AG08396 (cell line): ENCODE data around the gene OTP.

ENCODE experiments used
- DNase-seq: peaks from one replicate; pipeline ENCODE4 v3.0.0; 2012; ENCODE audit warnings: low spot score, mixed read lengths

OTP gene

DNA sequence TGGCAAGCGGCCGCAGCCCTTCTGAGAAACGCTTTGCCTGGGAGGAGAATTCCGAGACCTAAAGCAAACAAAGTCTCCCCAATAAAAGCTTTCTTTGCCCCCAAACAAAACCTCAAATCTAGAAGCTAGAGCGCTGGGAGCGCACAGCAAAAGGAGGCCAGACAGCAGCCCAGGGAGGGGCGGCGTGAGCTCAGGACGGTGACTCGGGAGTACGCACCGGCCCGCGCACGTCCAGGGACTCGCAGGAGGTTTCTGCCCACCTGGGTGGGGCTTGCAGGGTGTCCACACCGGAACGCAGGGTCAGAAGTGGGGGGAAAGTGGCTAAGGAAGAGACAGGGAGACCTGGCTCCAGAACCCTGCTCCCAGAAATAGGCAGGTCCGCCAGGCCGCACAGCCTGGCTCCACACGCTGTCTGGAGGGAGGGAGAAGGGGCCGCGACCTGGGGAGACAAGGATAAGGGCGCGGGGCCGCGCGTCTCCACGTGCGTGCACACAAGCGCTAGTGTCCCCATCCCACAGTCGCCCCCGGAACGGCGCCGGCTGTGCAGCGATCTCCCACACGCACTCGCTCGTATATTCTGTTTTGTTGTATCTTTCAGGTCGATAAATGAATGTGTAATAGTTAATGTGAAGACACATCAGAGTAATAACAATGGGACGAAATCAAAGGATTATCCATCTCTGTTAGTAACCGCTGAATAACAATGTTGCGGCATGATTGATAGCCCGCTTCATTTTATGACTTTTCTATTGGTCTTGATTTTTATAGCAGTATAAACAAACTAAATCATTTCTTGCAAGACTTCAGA, 2.3 kb upstream of the OTP start:
- no peak for DNase-seq

- DNase-seq, result no peak
These were observed 504 bp upstream of the OTP start for GRCh38 chr5:77638763-77639671.

GRCh38 chr5:77637170-77637997, 1.1 kb downstream of the OTP start:
- DNase-seq, result no peak

- no peak for DNase-seq
These were observed 1.8 kb downstream of the OTP start for GRCh38 chr5:77636641-77637169.

DNA sequence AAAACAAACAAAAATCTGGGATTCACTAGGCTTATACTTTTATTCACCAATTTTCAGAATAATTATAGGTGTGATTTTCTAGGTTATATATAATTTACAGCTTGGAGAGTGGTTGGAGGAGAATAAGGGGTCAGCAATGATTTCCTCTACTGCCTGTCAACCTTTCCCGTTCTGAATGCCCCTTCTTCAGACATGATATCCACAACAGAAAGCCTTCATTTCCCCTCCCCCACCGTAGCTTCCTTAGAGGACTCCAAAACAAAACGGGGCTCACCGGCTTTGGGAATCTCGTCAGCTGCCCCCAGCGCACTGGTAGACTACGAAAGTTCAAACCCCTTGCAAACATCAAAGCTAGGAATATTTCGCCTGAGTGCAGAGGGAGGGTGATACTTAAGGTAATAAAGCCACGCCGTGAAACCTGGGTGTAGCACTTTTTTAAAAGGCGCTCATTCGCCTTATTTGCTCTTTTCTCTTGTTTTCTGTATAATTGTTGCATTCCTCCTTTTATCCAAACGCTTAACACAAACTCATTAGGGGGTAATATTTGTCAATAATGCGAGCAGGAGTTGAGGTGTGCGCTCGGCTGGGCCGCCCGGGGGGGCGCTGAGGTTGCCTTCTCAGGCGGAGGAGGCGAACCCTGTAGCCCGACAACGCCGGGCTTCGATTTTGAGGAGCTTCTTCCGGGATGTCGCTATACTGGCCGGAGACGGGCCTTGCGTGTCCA, 2.4 kb downstream of the OTP start:
- no peak for DNase-seq

DNA sequence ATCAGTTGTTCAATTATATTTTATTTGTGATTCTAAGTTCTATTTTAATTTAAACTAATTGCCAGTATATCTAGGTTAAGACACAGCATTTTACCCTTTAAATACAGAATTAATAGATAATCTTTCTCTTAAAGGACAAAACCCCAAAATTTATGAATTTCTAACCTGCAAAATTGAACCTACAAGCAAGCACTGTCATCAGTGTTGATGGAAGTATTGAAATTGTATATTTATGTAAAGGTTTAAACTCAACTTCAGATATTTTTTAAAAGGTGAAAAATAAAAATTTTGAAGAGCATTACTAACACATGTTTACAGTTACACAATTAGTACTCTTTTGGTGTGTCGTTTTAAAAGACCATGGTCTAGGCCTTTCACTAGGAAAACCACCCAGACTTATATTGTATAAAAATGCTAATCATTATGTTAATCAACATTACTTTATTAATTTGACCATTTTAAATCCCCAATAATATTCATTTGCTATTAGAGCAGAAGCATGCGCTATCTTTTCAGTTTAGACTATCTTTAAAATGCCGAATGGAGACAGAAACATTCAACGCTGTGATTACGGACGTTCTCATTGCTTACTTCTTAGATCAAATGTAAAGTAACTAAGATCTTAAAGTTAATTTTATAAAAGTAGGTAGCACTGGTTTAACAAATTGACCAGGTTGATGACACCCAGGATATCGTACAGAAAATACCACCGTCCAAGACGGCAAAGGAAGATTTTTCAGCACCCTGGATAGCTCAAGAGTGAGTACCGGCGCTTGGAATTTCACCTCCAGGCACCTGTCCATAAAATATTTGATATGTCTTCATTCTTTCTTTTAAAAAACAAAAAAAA, 3.2 kb downstream of the OTP start:
- DNase-seq, result no peak

DNA sequence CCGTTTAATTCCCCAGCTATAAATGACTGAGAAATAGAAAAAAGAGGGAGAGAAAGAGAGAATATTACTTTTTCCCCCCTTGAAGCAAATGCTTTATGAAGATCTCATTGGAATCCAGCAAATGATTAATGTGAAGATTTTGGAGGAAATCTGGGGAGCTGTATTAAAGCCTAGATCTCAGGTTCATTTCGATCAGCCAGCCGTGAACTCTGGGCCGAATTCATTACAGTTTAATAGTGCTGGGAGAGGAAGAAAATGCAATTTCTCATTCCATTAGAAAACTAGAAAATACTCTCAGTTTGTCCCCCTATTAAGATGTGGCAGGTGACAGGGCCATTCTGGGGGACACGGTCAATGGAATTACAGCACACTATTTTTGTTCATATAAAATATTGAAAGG, 4.8 kb downstream of the OTP start:
- DNase-seq, result no peak

GRCh38 chr5:77633207-77633675, 5.3 kb downstream of the OTP start:
- DNase-seq, result no peak

DNA sequence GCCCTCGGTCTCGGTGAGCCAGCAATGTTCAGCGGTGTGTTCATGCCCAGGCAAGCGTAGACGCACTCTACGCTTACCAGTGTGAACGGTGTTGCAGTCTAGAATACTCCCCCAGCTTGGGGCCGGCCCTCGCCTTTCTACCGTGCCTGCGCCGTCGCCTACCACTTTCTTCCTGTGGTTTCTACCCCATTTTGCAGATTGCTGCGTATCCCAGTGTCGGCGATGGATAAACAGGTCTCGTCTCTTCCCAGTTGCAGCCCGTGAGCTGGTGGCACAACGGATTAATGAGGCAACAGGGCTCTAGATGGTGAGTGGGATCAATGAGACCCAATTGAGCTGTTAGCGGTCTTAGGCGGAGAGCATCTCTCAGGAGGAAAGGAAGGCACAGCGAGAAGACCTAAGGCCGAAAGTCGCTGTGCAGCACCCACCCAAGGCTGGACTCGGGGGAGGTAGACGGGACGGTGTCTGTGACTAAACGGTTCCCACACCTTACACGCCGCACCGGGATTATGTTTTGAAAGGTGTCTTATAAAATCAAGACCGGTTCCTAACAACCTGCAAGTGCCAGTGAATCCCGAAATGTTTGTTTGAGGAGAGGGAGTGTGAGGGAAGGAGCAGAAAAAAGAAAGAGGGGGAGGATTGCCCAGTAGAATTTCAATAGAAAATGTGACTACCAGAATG, 5.8 kb downstream of the OTP start:
- no peak for DNase-seq

GRCh38 chr5:77630114-77630680, 8.3 kb downstream of the OTP start:
- DNase-seq, result peak; percentile 69

DNA sequence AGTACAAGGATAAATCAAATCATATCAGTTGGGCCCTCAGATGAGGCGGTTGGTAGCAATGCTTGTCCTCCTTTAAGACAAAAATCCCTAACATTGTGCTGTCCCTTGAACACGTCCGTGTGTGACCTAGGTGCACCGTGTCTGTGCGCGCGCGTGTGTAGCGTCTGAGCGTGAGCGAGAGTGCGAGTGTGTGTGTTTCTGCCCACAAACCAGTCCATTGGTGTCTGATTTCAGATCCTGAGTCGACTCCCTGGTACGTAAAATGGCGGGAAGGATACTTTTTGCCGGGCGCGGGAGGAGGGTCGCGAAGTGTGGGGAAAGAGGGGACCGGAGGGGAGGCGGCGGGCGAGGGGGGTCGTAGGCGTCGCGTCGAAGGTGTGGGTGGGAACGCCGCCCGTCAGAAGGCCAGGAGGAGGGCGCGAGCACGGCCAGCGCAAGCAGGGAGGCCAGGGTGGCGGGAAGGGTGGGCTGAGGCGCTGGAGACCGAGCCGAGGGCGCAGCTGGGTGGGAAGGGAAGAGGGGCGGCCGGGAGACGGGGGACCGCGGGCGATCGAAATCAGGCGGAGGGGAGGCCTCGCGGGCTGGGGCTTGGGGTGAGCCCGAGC, 8.9 kb downstream of the OTP start:
- DNase-seq, result no peak

DNA sequence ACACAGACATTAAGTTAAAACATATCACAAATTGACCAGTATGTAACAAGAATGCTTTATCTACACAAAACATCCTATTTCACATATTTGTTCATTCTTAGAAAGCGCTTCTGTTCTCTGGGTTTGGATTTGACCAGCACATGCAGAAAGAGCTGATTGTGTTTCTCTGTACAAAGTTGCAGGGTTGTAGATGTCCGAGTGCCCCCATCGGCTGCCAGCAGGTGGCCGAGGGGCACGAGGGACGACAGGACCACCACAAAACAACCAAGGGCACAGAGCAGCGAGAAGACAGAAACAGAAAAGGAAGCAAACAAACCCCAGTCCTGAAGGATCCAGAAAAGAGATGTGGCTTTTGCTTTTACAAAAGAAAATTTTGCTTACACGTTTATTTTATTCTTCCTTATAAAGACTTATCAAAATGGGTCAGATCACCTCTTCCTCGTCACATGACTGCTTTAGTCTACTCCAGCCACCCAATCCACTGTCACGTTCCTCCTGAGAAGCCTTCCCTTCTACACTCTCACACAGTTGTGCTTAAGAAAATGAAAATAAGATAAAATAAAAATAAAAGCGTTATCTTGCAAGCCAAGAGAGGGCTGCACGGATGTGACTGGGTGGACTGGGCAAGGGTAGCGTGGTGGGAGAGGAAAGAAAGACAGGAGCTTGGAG, 9.5 kb downstream of the OTP start:
- DNase-seq, result no peak

GRCh38 chr5:77627869-77628674, 10.4 kb downstream of the OTP start:
- DNase-seq, result no peak

- DNase-seq, result no peak
These were observed 15.2 kb downstream of the OTP start for GRCh38 chr5:77623203-77623740.

- no peak for DNase-seq
These were observed 17.1 kb downstream of the OTP start for GRCh38 chr5:77621440-77621839.

DNA sequence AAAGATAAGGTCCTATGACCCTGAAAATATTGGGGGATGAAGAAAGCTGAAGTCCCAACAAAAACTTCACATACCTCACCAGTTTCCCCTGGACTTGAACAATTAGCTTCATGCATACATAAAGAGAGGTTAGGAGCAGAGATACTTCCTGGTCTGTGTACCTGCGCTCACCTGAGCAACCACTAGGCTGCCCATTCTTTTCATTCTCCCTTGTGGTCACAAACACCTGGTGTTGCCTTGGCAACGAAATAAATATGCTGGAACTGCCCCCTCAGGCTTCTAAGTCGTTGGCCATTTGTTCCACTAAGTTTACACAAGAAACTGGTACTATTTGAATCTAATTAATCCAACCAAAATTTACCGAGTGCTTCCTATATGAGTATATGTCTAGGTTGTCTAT, 18.1 kb downstream of the OTP start:
- DNase-seq, result no peak

DNA sequence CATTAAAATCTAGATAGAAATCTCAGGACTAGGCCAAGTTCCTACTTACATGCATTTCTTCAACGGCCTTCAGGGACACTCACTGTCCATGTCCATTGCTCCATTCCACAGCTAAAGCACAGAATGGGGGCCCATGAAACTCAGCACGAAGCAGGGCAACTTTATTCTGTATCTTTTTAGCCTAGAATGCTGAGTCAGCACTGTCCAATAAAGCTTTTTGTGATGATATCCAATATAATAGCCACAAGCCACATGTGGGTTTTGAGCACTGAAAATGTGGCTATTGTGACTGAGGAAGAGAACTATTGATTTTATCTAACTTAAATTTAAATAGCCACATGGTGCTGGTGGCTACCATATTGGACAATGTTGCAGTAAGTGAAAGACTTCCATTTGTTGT, 21.6 kb downstream of the OTP start:
- DNase-seq, result no peak
